CD14-positive monocyte (primary cell): ENCODE data around the gene BZW1. TPM values are rescaled to one million over a fixed set of nuclear protein-coding genes. Genes with fewer than 3 reads are reported as not detected.

Experiments used
- DNase-seq, 3 donors: peaks; one replicate each; pipeline ENCODE4 v3.0.0-alpha.2; 2011 to 2022
- H2AFZ ChIP-seq: 2 replicates; pipeline ENCODE4 v1.6.0; 2012; ENCODE audit warnings: mild to moderate bottlenecking, low read depth, low read length, inconsistent platforms; ENCODE audit not compliant: insufficient read depth, poor library complexity, severe bottlenecking
- H3K27ac ChIP-seq, 2 donors: 1 replicate in 1 of 2; 2 replicates in 1 of 2; pipeline ENCODE4 v1.5.1; 2012 to 2013; ENCODE audit warnings: low read length in 2 of 2, control low read depth in 1 of 2, inconsistent platforms in 1 of 2, low read depth in 1 of 2, mild to moderate bottlenecking in 1 of 2
- H3K27me3 ChIP-seq, 2 donors: one replicate each; pipeline versions ENCODE4 v1.6.0 to v1.6.1; 2011 to 2013; ENCODE audit warnings: low read length in 2 of 2; ENCODE audit not compliant: control insufficient read depth in 2 of 2, insufficient read depth in 2 of 2
- H3K36me3 ChIP-seq, 2 donors: replicated peaks in 1 of 2; 1 replicate in 1 of 2; 2 replicates in 1 of 2; pipeline versions ENCODE4 v1.5.1 to v1.6.1; 2012 to 2013; ENCODE audit warnings: low read length in 2 of 2, control low read depth in 1 of 2, inconsistent platforms in 1 of 2, mild to moderate bottlenecking in 1 of 2; ENCODE audit not compliant: insufficient read depth in 2 of 2, control insufficient read depth in 1 of 2
- H3K4me1 ChIP-seq, 2 donors: 1 replicate in 1 of 2; 2 replicates in 1 of 2; pipeline versions ENCODE4 v1.5.1 to v1.6.1; 2012 to 2013; ENCODE audit warnings: low read length in 2 of 2, control low read depth in 1 of 2, inconsistent platforms in 1 of 2, mild to moderate bottlenecking in 1 of 2, moderate library complexity in 1 of 2; ENCODE audit not compliant: insufficient read depth in 2 of 2, control insufficient read depth in 1 of 2
- H3K4me2 ChIP-seq: replicated peaks from 2 replicates; pipeline ENCODE3; 2012; ENCODE audit warnings: low read length, moderate library complexity, mild to moderate bottlenecking; ENCODE audit not compliant: poor library complexity, severe bottlenecking; ENCODE audit errors: extremely low read depth
- H3K4me3 ChIP-seq, 3 experiments: fragments of 200-600 bp in 1 of 3; sonication (generic) in 1 of 3; replicated peaks in 1 of 3; 1 replicate in 2 of 3; 2 replicates in 1 of 3; pipeline ENCODE4 v1.5.1; 2011 to 2013; ENCODE audit warnings: low read length in 3 of 3, mild to moderate bottlenecking in 3 of 3, control low read depth in 2 of 3, low read depth in 2 of 3, inconsistent platforms in 1 of 3, moderate library complexity in 1 of 3
- H3K79me2 ChIP-seq: 2 replicates; pipeline ENCODE4 v1.6.0; 2012; ENCODE audit warnings: mild to moderate bottlenecking, control low read depth, inconsistent platforms, low read length, moderate library complexity; ENCODE audit not compliant: insufficient read depth
- H3K9ac ChIP-seq: 2 replicates; pipeline ENCODE4 v1.6.0; 2017; ENCODE audit warnings: low read length, mild to moderate bottlenecking; ENCODE audit not compliant: insufficient read depth, poor library complexity, severe bottlenecking
- H3K9me3 ChIP-seq, 2 donors: replicated peaks in 1 of 2; 1 replicate in 1 of 2; 2 replicates in 1 of 2; pipeline versions ENCODE4 v1.5.1 to v1.6.1; 2012 to 2013; ENCODE audit warnings: low read length in 2 of 2, control low read depth in 1 of 2; ENCODE audit not compliant: control insufficient read depth in 1 of 2, insufficient read depth in 1 of 2
- H4K20me1 ChIP-seq: 2 replicates; pipeline ENCODE4 v1.6.0; 2012; ENCODE audit warnings: mild to moderate bottlenecking, low read length, control low read depth, moderate library complexity; ENCODE audit not compliant: insufficient read depth
- H3K27ac Mint-ChIP-seq, 7 donors: one replicate each; pipeline ENCODE4 v1.8.0; 2020; ENCODE audit warnings: mild to moderate bottlenecking in 7 of 7, mixed read lengths in 7 of 7, moderate library complexity in 6 of 7, inconsistent platforms in 2 of 7
- H3K27me3 Mint-ChIP-seq, 3 donors: one replicate each; pipeline ENCODE4 v1.8.0; 2021 to 2022; ENCODE audit warnings: low read depth in 3 of 3, mild to moderate bottlenecking in 3 of 3, mixed read lengths in 3 of 3, moderate library complexity in 3 of 3, inconsistent platforms in 1 of 3
- H3K36me3 Mint-ChIP-seq, 2 donors: one replicate each; pipeline ENCODE4 v1.8.0; 2020; ENCODE audit warnings: mixed read lengths in 2 of 2, inconsistent platforms in 1 of 2, mild to moderate bottlenecking in 1 of 2
- H3K4me1 Mint-ChIP-seq: one replicate; pipeline ENCODE4 v1.8.0; 2020; ENCODE audit warnings: mild to moderate bottlenecking, mixed read lengths
- H3K4me3 Mint-ChIP-seq, 2 donors: one replicate each; pipeline ENCODE4 v1.8.0; 2020; ENCODE audit warnings: mild to moderate bottlenecking in 2 of 2, mixed read lengths in 2 of 2, moderate library complexity in 1 of 2
- H3K9me3 Mint-ChIP-seq, 7 donors: one replicate each; pipeline ENCODE4 v1.8.0; 2020 to 2022; ENCODE audit warnings: mixed read lengths in 7 of 7, mild to moderate bottlenecking in 6 of 7, moderate library complexity in 6 of 7, inconsistent platforms in 2 of 7
- CTCF ChIP-seq: fragments of 200-600 bp; IDR thresholded peaks from one replicate; pipeline ENCODE4 v1.8.0; 2022; ENCODE audit warnings: antibody characterized with exemption, mild to moderate bottlenecking
- WGBS: methylation state at CpG from one replicate; pipeline ENCODE4 v1.1.5; 2013; ENCODE audit warnings: missing lambda C conversion rate; ENCODE audit not compliant: insufficient coverage; 5-methylcytosine and 5-hydroxymethylcytosine counted together
- intact Hi-C, 2 donors: fragments of 100-400 bp; cut with micrococcal nuclease; formaldehyde crosslinking; loops; one replicate each; pipeline versions ENCODE4 v1.15.0 to v1.15.1; 2023
- polyA plus RNA-seq, 3 donors: library from polyadenylated mRNA; depleted of rRNA in 1 of 3; unstranded in 2 of 3; stranded (reverse) in 1 of 3; fragments of 300-500 nt in 2 of 3; fragments of >200 nt in 1 of 3; fragmentation: Illumina TruSeq in 2 of 3; gene quantifications; 1 replicate in 2 of 3; 2 replicates in 1 of 3; pipeline ENCODE4 v1.2.3, GENCODE V29; 2012 to 2021

Gene BZW1
- polyA plus RNA-seq, 3 donors: 58.0 to 221 (median 202) TPM

- Histone ChIP-seq H3K9ac (peak overlapping the region; percentile 99), H3K4me2 (peak overlapping the region; percentile 95), H3K36me3 (peaks cover 24 to 25% of the 10 kb centered on the region in 2 donors), H2AFZ (peak overlapping the region; percentile 85), H4K20me1 (peaks cover 42% of the 10 kb centered on the region), H3K4me3 (peak overlapping the region; percentile 58 to 91 (median 85)), H3K4me1 (peaks cover 29 to 40% of the 10 kb centered on the region in 2 donors), H3K79me2 (peaks cover 42% of the 10 kb centered on the region), H3K27ac (peak overlapping the region; percentile 29 to 98), H3K27me3 (no peaks in the 10 kb centered on the region), H3K9me3 (no peaks in the 10 kb centered on the region)
- H3K36me3 Mint-ChIP-seq: peaks cover 21 to 29% of the 10 kb centered on the region in 2 donors
- no peak for TF ChIP-seq CTCF
- WGBS: 2% methylated on average over 11 of the region's 11 CpGs
- peaks cover 37% of the 10 kb centered on the region for H3K4me1 Mint-ChIP-seq
- no peak for DNase-seq
- H3K27ac Mint-ChIP-seq: peak overlapping the region; percentile 97 to 100 (median 99)
- H3K9me3 Mint-ChIP-seq: peaks cover 0 to 4% (median 0%) of the 10 kb centered on the region in 7 donors
- peak overlapping the region; percentile 92 to 99 for H3K4me3 Mint-ChIP-seq
- intact Hi-C loops: loop anchor here (2.0 to 10.0 kb wide), 5 partner anchors 51 to 641 kb away; partner anchors contain the start of genes CLK1 (in 2 of the 2), SGO2 (in 1 of the 2), STRADB (in 1 of the 2) and TRAK2 (in 1 of the 2)
- H3K27me3 Mint-ChIP-seq: no peaks in the 10 kb centered on the region
Observed at GRCh38 chr2:200810998-200811332, 745 bp upstream of the BZW1 start.

- H3K36me3 ChIP-seq: peaks cover 38 to 39% of the 10 kb centered on the region in 2 donors
- H3K27me3 ChIP-seq: no peaks in the 10 kb centered on the region
- DNase-seq: peak; percentile 63 to 68 (median 68)
- Mint-ChIP-seq H3K4me1 (peaks cover 37% of the 10 kb centered on the region), H3K27me3 (no peaks in the 10 kb centered on the region), H3K27ac (peak overlapping the region; percentile 96 to 100 (median 97)), H3K9me3 (peaks cover 0 to 4% (median 0%) of the 10 kb centered on the region in 7 donors), H3K36me3 (peaks cover 34 to 43% of the 10 kb centered on the region in 2 donors), H3K4me3 (peak overlapping the region; percentile 97 to 99)
- H3K4me1 ChIP-seq: peaks cover 29 to 40% of the 10 kb centered on the region in 2 donors
- 1% methylated on average over 70 of the region's 70 CpGs for WGBS
- peak overlapping the region; percentile 58 to 91 (median 85) for H3K4me3 ChIP-seq
- H2AFZ ChIP-seq: peak overlapping the region; percentile 85
- intact Hi-C loops: loop anchor here (5.0 to 10.0 kb wide), 4 partner anchors 50 to 640 kb away; partner anchors contain the start of genes CLK1 (in 2 of the 2), STRADB (in 1 of the 2) and TRAK2 (in 1 of the 2)
- peak overlapping the region; percentile 95 to 98 for H3K27ac ChIP-seq
- H3K9ac ChIP-seq: peak overlapping the region; percentile 99
- peak; percentile 67 for TF ChIP-seq CTCF
- peak overlapping the region; percentile 95 for H3K4me2 ChIP-seq
- H3K9me3 ChIP-seq: no peaks in the 10 kb centered on the region
- H4K20me1 ChIP-seq: peaks cover 56% of the 10 kb centered on the region
- H3K79me2 ChIP-seq: peaks cover 55% of the 10 kb centered on the region
Observed at GRCh38 chr2:200812122-200813022, 662 bp downstream of the BZW1 start.
